ENCODE measurements around the gene SLC25A47.

DNA sequence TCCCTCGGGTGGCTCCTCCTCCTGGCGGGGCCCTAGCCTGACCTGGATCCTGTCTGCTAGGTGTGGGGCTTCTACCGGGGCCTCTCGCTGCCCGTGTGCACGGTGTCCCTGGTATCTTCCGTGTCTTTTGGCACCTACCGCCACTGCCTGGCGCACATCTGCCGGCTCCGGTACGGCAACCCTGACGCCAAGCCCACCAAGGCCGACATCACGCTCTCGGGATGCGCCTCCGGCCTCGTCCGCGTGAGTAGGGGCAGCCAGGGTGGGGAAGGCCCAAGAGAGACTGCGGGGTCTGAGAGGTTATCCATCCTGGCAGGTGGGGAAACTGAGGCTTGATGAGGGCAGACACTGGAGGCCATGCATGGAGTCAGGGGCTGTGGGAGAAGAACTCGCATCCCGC lies 4.0 kb downstream of the SLC25A47 start:
- no peak for TF ChIP-seq POLR2AphosphoS5 (IDR thresholded peaks at IDR 0.05; ENCODE audit: low read depth, low read length)
- TF ChIP-seq POLR2A (IDR thresholded peaks at IDR 0.05; ENCODE audit: low read depth, low read length), result no peak
- TF ChIP-seq TAF1 (IDR thresholded peaks at IDR 0.05; ENCODE audit: borderline replicate concordance, low read depth, low read length), result no peak

Data from GM12892 (cell line).